ENCODE measurements around the gene IQSEC3.
"Not testable (repeated sequence)": the region's sequence is repeated elsewhere in the genome, so short reads cannot be mapped to it uniquely, and the experiment has no call there.

IQSEC3 gene

GRCh38 chr12:214003-214741, 147.6 kb downstream of the IQSEC3 start, which contains the start of gene SLC6A12:
TSS of gene SLC6A12 (minus strand) at chr12:214157. CDS start at chr12:209986, 4,171 bp downstream.
- Mint-ChIP-seq H3K27me3 (peaks cover 78% of the 10 kb centered on the region), H3K27ac (no peak within 1 kb of the TSS), H3K4me3 (peak within 1 kb of the TSS; percentile 45)

GRCh38 chr12:215116-215515, 148.5 kb downstream of the IQSEC3 start:
- peaks cover 18% of the 10 kb centered on the region for H3K4me1 Mint-ChIP-seq
- no peak overlapping the region for H3K27ac Mint-ChIP-seq
- peaks cover 78% of the 10 kb centered on the region for H3K27me3 Mint-ChIP-seq
- no peaks in the 10 kb centered on the region for H3K36me3 Mint-ChIP-seq
- no peak for ATAC-seq
- H3K9me3 Mint-ChIP-seq: peaks cover 3% of the 10 kb centered on the region
- no peak overlapping the region for H3K4me3 Mint-ChIP-seq

More at GRCh38 chr12:214003-214741, 147.6 kb downstream of the IQSEC3 start, which contains the start of gene SLC6A12:
- H3K4me1 Mint-ChIP-seq: peaks cover 18% of the 10 kb centered on the region
- H3K36me3 Mint-ChIP-seq: no peaks in the 10 kb centered on the region
- H3K9me3 Mint-ChIP-seq: peaks cover 3% of the 10 kb centered on the region
- ATAC-seq: no peak

- H3K4me3 Mint-ChIP-seq, H3K36me3 Mint-ChIP-seq, H3K9me3 Mint-ChIP-seq, ATAC-seq, H3K27ac Mint-ChIP-seq: not testable (repeated sequence)
- peaks cover 75% of the 10 kb centered on the region for H3K27me3 Mint-ChIP-seq
- H3K4me1 Mint-ChIP-seq: peaks cover 15% of the 10 kb centered on the region
These were observed 150.5 kb downstream of the IQSEC3 start for GRCh38 chr12:217029-217428.

- no peak overlapping the region for H3K27ac Mint-ChIP-seq
- no peaks in the 10 kb centered on the region for H3K36me3 Mint-ChIP-seq
- H3K4me3 Mint-ChIP-seq: no peak overlapping the region
- peaks cover 3% of the 10 kb centered on the region for H3K9me3 Mint-ChIP-seq
- peaks cover 72% of the 10 kb centered on the region for H3K27me3 Mint-ChIP-seq
- no peak for ATAC-seq
- peaks cover 5% of the 10 kb centered on the region for H3K4me1 Mint-ChIP-seq
These were observed 151.7 kb downstream of the IQSEC3 start for GRCh38 chr12:218221-218620.

GRCh38 chr12:218728-219590, 152.4 kb downstream of the IQSEC3 start:
- H3K4me1 Mint-ChIP-seq: no peaks in the 10 kb centered on the region
- no peaks in the 10 kb centered on the region for H3K36me3 Mint-ChIP-seq
- H3K9me3 Mint-ChIP-seq: peaks cover 3% of the 10 kb centered on the region
- no peak for ATAC-seq
- H3K27ac Mint-ChIP-seq: no peak overlapping the region
- no peak overlapping the region for H3K4me3 Mint-ChIP-seq
- H3K27me3 Mint-ChIP-seq: peaks cover 68% of the 10 kb centered on the region

GRCh38 chr12:219891-220352, 153.4 kb downstream of the IQSEC3 start:
- Mint-ChIP-seq H3K4me3 (no peak overlapping the region), H3K27ac (no peak overlapping the region), H3K27me3 (peaks cover 64% of the 10 kb centered on the region), H3K9me3 (peaks cover 3% of the 10 kb centered on the region), H3K36me3 (no peaks in the 10 kb centered on the region), H3K4me1 (no peaks in the 10 kb centered on the region)
- peak; percentile 69 for ATAC-seq

- Mint-ChIP-seq H3K27me3 (peaks cover 64% of the 10 kb centered on the region), H3K4me1 (no peaks in the 10 kb centered on the region), H3K9me3 (peaks cover 3% of the 10 kb centered on the region), H3K36me3 (no peaks in the 10 kb centered on the region), H3K27ac (no peak overlapping the region), H3K4me3 (no peak overlapping the region)
- no peak for ATAC-seq
These were observed 153.9 kb downstream of the IQSEC3 start for GRCh38 chr12:220491-220890.

GRCh38 chr12:220946-221550, 154.5 kb downstream of the IQSEC3 start:
- Mint-ChIP-seq H3K4me1 (no peaks in the 10 kb centered on the region), H3K27me3 (peaks cover 64% of the 10 kb centered on the region), H3K9me3 (peaks cover 3% of the 10 kb centered on the region), H3K27ac (no peak overlapping the region), H3K4me3 (no peak overlapping the region), H3K36me3 (no peaks in the 10 kb centered on the region)
- no peak for ATAC-seq

- Mint-ChIP-seq H3K27ac (no peak overlapping the region), H3K4me3 (no peak overlapping the region), H3K9me3 (peaks cover 3% of the 10 kb centered on the region), H3K36me3 (no peaks in the 10 kb centered on the region), H3K4me1 (no peaks in the 10 kb centered on the region), H3K27me3 (peaks cover 63% of the 10 kb centered on the region)
- no peak for ATAC-seq
These were observed 155.2 kb downstream of the IQSEC3 start for GRCh38 chr12:221736-222135.

GRCh38 chr12:223841-224240, 157.3 kb downstream of the IQSEC3 start:
- Mint-ChIP-seq H3K9me3 (no peaks in the 10 kb centered on the region), H3K4me1 (no peaks in the 10 kb centered on the region), H3K27ac (no peak overlapping the region), H3K4me3 (no peak overlapping the region), H3K36me3 (no peaks in the 10 kb centered on the region), H3K27me3 (peaks cover 58% of the 10 kb centered on the region)
- no peak for ATAC-seq

GRCh38 chr12:224330-224729, 157.8 kb downstream of the IQSEC3 start:
- Mint-ChIP-seq H3K36me3 (no peaks in the 10 kb centered on the region), H3K9me3 (no peaks in the 10 kb centered on the region), H3K27ac (no peak overlapping the region), H3K27me3 (peaks cover 58% of the 10 kb centered on the region), H3K4me3 (no peak overlapping the region), H3K4me1 (no peaks in the 10 kb centered on the region)
- no peak for ATAC-seq

GRCh38 chr12:225012-225411, 158.4 kb downstream of the IQSEC3 start:
- Mint-ChIP-seq H3K27ac (no peak overlapping the region), H3K36me3 (no peaks in the 10 kb centered on the region), H3K27me3 (peaks cover 58% of the 10 kb centered on the region), H3K9me3 (no peaks in the 10 kb centered on the region), H3K4me3 (no peak overlapping the region), H3K4me1 (no peaks in the 10 kb centered on the region)
- no peak for ATAC-seq

GRCh38 chr12:226401-226800, 159.8 kb downstream of the IQSEC3 start:
- H3K9me3 Mint-ChIP-seq: no peaks in the 10 kb centered on the region
- no peak overlapping the region for H3K4me3 Mint-ChIP-seq
- ATAC-seq: no peak
- peaks cover 44% of the 10 kb centered on the region for H3K27me3 Mint-ChIP-seq
- no peaks in the 10 kb centered on the region for H3K36me3 Mint-ChIP-seq
- H3K27ac Mint-ChIP-seq: no peak overlapping the region
- no peaks in the 10 kb centered on the region for H3K4me1 Mint-ChIP-seq

- Mint-ChIP-seq H3K27ac (no peak overlapping the region), H3K36me3 (no peaks in the 10 kb centered on the region), H3K4me1 (no peaks in the 10 kb centered on the region), H3K4me3 (no peak overlapping the region), H3K9me3 (no peaks in the 10 kb centered on the region), H3K27me3 (peaks cover 45% of the 10 kb centered on the region)
- no peak for ATAC-seq
These were observed 160.8 kb downstream of the IQSEC3 start for GRCh38 chr12:227286-227915.

All from stimulated activated memory B cell treated with anti-CD40 and anti-IgM and Interleukin-4, amounts not matched to agents 10 μg/mL and 1 μg/mL and 100 μg/mL, for 72 hours (primary cell).